Lower lobe of right lung (tissue), 2 donors: ENCODE results near the gene ZNF408. TPM values are rescaled to one million over a fixed set of nuclear protein-coding genes. Genes with fewer than 3 reads are reported as not detected.

Source experiments
- ATAC-seq, 2 donors: fragments of 200-7000 bp; cut with Tn5 transposase; one replicate each; pipeline ENCODE4 v1.9.1; 2020 to 2022; ENCODE audit warnings: mild to moderate bottlenecking in 2 of 2, moderate library complexity in 2 of 2
- DNase-seq: peaks from one replicate; pipeline ENCODE4 v3.0.0-alpha.2; 2020
- H3K27ac ChIP-seq: fragments of 200-600 bp; one replicate; pipeline ENCODE4 v1.8.0; 2022
- H3K27me3 ChIP-seq: fragments of 200-600 bp; one replicate; pipeline ENCODE4 v1.8.0; 2022; ENCODE audit warnings: low read depth
- H3K36me3 ChIP-seq: fragments of 200-600 bp; one replicate; pipeline ENCODE4 v1.8.0; 2022; ENCODE audit warnings: mild to moderate bottlenecking
- H3K4me1 ChIP-seq: fragments of 200-600 bp; one replicate; pipeline ENCODE4 v1.8.0; 2022
- H3K4me3 ChIP-seq: fragments of 200-600 bp; one replicate; pipeline ENCODE4 v1.8.0; 2022; ENCODE audit warnings: mild to moderate bottlenecking
- H3K9me3 ChIP-seq: fragments of 200-600 bp; one replicate; pipeline ENCODE4 v1.8.0; 2022
- intact Hi-C: fragments of 100-400 bp; cut with DNase I; formaldehyde crosslinking; loops from one replicate; pipeline ENCODE4 v1.11.0; 2022
- long read RNA-seq: library from polyadenylated mRNA; unstranded; transcript quantifications from one replicate; pipeline ENCODE4 v2.0.0, GENCODE V29; 2021
- total RNA-seq: library from RNA; stranded (reverse); fragmentation: NEBNext Ultra II Directional; extraction: Animal tissue kit (Norgen Biotek cat#: 25700); gene quantifications from one replicate; pipeline ENCODE4 v1.2.1, GENCODE V29; 2021
- TF ChIP-seq, protein P1 (sequence below): fragments of 200-600 bp; IDR thresholded peaks from one replicate; pipeline ENCODE4 v1.8.0; 2022; ENCODE audit warnings: antibody characterized with exemption, mild to moderate bottlenecking
- donor health status: DM: no; HTN: yes; CAD: no; lungs with severe emphysema.

Gene ZNF408
- total RNA-seq = 8.6 TPM
- long read RNA-seq, transcript ZNF408-201 (5 exons, 2,442 nt) = major isoform, 14 of 17 reads
- long read RNA-seq, partial matches to known transcripts = 0 of 17 reads
- long read RNA-seq, other reads (novel, unspliced or antisense) = 2 of 17 reads

GRCh38 chr11:46700241-46701077 is at the start of gene ZNF408, which contains the start of gene ARHGAP1:
TSS of gene ZNF408 (plus strand) at chr11:46701031. CDS start at chr11:46701048, 17 bp downstream.
TSS of gene ARHGAP1 (minus strand) at chr11:46700619. CDS start at chr11:46696107, 4,512 bp downstream.
- DNase-seq (peak; percentile 100), ATAC-seq (peak; percentile 99)
- Histone ChIP-seq H3K36me3 (peaks cover 49% of the 10 kb centered on the region), H3K4me1 (peaks cover 60% of the 10 kb centered on the region), H3K27me3 (no peaks in the 10 kb centered on the region), H3K4me3 (peak within 1 kb of the TSS; percentile 98), H3K27ac (peak within 1 kb of the TSS; percentile 93), H3K9me3 (no peaks in the 10 kb centered on the region)
- intact Hi-C loops = no loop called here
- TF ChIP-seq, protein P1, sequence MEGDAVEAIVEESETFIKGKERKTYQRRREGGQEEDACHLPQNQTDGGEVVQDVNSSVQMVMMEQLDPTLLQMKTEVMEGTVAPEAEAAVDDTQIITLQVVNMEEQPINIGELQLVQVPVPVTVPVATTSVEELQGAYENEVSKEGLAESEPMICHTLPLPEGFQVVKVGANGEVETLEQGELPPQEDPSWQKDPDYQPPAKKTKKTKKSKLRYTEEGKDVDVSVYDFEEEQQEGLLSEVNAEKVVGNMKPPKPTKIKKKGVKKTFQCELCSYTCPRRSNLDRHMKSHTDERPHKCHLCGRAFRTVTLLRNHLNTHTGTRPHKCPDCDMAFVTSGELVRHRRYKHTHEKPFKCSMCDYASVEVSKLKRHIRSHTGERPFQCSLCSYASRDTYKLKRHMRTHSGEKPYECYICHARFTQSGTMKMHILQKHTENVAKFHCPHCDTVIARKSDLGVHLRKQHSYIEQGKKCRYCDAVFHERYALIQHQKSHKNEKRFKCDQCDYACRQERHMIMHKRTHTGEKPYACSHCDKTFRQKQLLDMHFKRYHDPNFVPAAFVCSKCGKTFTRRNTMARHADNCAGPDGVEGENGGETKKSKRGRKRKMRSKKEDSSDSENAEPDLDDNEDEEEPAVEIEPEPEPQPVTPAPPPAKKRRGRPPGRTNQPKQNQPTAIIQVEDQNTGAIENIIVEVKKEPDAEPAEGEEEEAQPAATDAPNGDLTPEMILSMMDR = no peak

GRCh38 chr11:46655631-46656030 is 45.2 kb upstream of the ZNF408 start:
- intact Hi-C loops = no loop called here
- TF ChIP-seq, protein P1 = no peak
- H3K36me3 ChIP-seq = peaks cover 100% of the 10 kb centered on the region
- no peak overlapping the region for H3K27ac ChIP-seq
- no peaks in the 10 kb centered on the region for H3K4me1 ChIP-seq
- ATAC-seq (no peak), DNase-seq (no peak)
- H3K27me3 ChIP-seq = no peaks in the 10 kb centered on the region
- no peak overlapping the region for H3K4me3 ChIP-seq
- H3K9me3 ChIP-seq = no peaks in the 10 kb centered on the region

DNA sequence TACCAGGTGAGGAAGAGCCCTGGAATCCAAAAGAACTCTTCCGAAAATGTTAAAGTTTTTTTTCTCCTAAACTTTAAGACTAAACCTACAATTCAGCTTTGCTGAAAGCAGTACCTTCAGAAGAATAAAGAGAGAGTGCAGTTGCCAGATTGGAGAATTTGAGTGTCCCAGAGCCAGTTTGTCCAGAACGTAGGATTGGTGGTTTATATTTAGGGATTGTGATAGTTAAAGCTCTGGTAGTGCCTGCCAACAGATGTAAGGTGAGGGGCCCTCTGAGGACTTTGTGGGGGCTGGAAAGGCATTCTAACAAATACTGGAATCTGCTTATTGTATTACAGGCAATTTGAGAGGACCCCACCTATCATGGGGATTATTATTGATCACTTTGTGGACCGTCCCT is 43.6 kb upstream of the ZNF408 start:
- TF ChIP-seq, protein P1 = no peak
- Histone ChIP-seq H3K4me3 (no peak overlapping the region), H3K27ac (no peak overlapping the region), H3K27me3 (no peaks in the 10 kb centered on the region), H3K9me3 (no peaks in the 10 kb centered on the region), H3K36me3 (peaks cover 99% of the 10 kb centered on the region), H3K4me1 (no peaks in the 10 kb centered on the region)
- ATAC-seq (no peak), DNase-seq (no peak)
- intact Hi-C loops = no loop called here

DNA sequence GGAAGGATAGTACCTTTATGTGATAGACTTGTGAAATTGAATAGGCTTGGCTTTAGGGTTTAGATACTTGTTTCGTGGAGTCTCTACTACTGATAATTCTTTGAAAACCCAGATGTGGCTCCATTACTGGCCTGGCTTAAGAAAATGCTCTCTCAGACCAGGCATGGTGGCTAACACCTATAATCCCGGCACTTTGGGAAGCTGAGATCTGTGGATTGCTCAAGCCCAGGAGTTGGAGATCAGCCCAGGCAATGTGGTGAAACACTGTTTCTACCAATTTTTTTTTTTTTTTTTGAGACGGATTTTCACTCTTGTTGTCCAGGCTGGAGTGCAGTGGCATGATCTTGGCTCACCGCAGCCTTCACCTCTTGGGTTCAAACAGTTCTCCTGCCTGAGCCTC is 42.6 kb upstream of the ZNF408 start:
- H3K36me3 ChIP-seq = peaks cover 99% of the 10 kb centered on the region
- no peaks in the 10 kb centered on the region for H3K9me3 ChIP-seq
- H3K27ac ChIP-seq = no peak overlapping the region
- no peak overlapping the region for H3K4me3 ChIP-seq
- TF ChIP-seq, protein P1 = no peak
- intact Hi-C loops = no loop called here
- H3K27me3 ChIP-seq = no peaks in the 10 kb centered on the region
- DNase-seq = no peak
- no peak for ATAC-seq
- H3K4me1 ChIP-seq = no peaks in the 10 kb centered on the region

- no peaks in the 10 kb centered on the region for H3K9me3 ChIP-seq
- intact Hi-C loops = no loop called here
- no peak overlapping the region for H3K4me3 ChIP-seq
- H3K27ac ChIP-seq = no peak overlapping the region
- no peaks in the 10 kb centered on the region for H3K4me1 ChIP-seq
- H3K36me3 ChIP-seq = peaks cover 99% of the 10 kb centered on the region
- no peaks in the 10 kb centered on the region for H3K27me3 ChIP-seq
- ATAC-seq (no peak), DNase-seq (no peak)
- TF ChIP-seq, protein P1 = no peak
These were observed 40.9 kb upstream of the ZNF408 start for GRCh38 chr11:46659908-46660307.
